HG03521 (cell line): ENCODE data around the gene AACS.
"Not testable (repeated sequence)": the region's sequence is repeated elsewhere in the genome, so short reads cannot be mapped to it uniquely, and the experiment has no call there.

ENCODE experiments used
- ATAC-seq: cut with Tn5 transposase; IDR thresholded peaks from one replicate; pipeline ENCODE4 v1.9.1; 2021; ENCODE audit warnings: mild to moderate bottlenecking, moderate library complexity; ENCODE audit not compliant: unreplicated experiment

AACS gene, protein sequence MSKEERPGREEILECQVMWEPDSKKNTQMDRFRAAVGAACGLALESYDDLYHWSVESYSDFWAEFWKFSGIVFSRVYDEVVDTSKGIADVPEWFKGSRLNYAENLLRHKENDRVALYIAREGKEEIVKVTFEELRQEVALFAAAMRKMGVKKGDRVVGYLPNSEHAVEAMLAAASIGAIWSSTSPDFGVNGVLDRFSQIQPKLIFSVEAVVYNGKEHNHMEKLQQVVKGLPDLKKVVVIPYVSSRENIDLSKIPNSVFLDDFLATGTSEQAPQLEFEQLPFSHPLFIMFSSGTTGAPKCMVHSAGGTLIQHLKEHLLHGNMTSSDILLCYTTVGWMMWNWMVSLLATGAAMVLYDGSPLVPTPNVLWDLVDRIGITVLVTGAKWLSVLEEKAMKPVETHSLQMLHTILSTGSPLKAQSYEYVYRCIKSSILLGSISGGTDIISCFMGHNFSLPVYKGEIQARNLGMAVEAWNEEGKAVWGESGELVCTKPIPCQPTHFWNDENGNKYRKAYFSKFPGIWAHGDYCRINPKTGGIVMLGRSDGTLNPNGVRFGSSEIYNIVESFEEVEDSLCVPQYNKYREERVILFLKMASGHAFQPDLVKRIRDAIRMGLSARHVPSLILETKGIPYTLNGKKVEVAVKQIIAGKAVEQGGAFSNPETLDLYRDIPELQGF

DNA sequence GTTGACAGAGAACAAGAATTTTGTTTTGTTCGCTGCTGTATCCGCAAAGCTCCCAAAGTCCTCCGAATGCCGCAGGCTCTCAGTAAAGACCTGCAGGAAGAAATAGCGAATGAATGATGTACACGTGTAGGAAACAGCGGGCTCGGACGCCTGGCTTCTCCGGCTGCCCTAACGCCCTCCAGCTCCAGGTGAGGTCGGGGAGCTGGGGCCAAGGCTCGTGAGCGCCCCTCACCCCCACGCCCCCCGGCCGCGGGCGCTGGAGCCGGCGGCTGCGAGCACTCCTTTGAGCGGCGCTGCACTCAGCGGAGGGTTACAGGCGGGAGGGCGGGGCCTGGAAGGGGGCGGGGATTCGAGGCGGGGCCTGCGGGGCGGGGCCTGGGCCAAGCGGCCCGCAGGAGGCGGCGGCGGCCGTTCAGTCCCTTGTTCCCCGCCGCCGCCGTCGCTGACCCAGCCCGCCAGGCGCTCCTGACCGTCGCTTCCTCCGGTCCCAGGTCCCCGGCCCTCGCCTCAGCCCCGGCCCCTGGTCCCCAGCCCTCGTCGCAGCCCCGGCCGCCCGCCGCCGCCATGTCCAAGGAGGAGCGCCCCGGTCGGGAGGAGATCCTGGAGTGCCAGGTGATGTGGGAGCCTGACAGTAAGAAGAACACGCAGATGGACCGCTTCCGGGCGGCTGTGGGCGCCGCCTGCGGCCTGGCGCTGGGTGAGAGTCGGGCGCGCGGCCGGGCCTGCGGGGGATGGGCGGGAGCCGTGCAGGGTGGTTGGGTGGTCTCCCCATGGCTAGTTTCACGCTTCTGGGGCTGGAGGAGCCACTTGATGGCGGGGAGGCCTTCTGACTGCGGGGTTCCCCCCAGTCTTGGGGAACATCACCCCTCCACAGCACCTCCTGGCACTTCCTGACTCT lies at the start of gene AACS:
TSS of gene AACS (plus strand) at position 415 of the 898 bp plus-strand sequence. CDS start at position 565, 150 bp downstream.
- peak; percentile 93 for ATAC-seq

DNA sequence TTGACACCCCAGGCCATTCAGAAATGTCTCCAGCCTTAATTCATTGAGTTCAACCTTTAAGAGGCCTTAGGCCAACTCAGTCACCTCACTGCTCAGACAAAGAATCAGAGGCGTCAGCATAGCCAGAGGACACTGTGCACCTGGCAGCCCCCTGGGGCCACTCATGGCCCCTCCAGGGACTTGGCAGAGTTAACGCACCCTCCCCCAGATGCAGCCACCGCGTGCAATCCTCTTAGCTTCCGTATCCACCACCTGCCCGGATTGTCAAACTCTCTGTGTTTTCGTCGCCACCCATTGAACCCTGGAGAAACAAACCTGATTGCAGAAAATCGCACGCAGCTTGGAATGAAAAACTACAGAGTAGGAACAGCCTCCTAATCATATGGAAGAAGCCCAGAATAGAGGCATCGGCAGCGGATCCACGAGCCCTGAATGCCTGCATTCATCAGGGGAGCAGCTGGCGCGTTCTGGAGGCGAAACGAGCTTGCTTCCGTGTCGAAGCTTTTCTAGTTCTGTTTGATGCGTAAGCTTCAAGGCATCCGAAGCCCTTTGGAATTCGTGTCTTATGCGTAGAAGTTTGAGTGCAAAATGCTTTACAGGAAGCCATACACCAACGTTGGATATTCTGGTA lies 49.4 kb upstream of the AACS start:
- ATAC-seq: no peak

DNA sequence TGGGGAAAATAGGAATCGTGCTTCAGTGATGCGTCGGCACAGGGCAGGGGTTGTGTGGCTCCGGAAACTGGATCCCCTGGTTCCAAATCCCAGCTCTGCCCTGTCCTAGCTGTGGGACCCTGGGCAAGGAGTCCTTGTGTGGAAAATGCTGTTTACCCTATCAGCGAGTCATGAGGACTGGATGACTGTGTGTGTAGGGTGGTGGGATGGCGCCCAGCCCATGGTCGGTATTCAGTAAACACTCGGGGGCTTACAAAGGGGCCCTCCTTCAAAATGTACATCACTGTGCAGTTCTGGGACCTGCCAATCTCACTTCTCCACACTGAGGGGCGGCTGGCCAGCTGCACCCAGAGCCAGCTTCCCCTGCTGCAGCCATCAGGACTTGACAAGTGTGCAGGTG lies 47.4 kb upstream of the AACS start:
- no peak for ATAC-seq

DNA sequence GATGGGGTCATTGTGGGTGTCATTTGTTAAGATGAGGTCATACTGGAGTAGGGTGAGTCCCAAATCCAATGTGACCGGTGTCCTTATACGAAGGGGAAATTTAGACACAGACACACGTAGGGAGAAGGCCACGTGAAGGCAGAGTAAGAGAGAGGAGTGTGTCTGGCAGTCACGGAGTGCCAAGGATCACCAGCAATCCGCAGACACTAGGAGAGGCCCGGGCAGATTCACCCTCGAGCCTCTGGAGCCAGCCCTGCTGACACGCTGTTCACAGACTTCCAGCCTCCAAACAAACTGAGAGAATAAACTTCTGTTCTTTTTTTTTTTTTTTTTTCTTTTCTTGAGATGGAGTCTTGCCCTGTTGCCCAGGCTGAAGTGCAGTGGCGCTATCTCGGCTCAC lies 46.9 kb upstream of the AACS start:
- ATAC-seq: no peak

DNA sequence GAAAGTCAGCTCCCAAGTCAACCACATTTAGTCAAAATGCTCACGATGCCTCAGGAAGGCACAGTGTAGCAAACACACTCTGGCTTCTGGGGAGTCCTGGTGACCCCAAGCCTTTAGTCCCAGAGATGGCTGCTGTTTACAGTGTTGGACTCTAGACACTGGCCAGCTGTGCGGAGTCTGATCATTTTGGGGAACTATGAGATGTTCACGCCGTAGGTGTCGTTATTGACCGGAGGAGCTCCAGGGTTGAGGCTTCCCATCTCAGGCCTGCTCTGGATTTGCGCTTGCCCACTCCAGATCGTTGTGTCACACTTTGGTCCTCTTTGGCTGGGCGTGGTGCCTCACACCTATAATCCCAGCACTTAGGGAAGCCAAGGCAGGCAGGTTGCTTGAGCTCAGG lies 44.1 kb upstream of the AACS start:
- no peak for ATAC-seq

DNA sequence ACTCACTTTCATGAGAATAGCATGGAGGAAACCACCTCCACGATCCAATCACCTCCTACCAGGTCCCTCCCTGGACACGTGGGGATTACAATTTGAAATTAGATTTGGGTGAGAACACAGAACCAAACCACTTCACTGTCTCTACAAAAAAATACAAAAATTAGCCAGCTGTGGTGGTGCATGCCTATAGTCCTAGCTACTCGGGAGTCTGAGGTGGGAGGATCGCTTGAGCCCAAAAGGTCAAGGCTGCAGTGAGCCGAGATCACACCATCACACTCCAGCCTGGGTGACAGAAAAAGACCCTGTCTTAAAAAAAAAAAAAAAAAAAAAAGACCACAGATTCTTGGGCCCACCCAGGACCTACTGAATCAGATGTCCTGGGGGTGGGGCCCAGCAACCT lies 43.5 kb upstream of the AACS start:
- ATAC-seq: no peak

DNA sequence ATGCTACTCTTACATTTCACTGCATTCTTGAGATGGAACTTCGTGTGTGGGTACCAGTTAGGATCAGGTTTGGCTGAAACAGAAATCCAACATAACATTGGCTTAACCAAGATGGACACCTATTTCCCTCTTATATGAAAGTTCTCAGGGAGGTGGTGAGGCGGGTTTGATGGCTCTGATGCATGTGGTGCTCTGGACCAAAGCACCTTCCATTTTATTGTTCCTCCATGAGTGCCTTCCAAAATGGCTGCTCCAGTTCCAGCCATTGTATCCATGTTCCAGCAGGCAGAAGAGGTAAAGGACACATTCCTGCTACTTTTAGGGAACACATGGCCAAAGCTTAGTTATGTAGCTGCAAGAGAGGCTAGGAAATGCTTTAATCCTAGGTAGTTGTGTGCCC lies 42.2 kb upstream of the AACS start:
- ATAC-seq: no peak

DNA sequence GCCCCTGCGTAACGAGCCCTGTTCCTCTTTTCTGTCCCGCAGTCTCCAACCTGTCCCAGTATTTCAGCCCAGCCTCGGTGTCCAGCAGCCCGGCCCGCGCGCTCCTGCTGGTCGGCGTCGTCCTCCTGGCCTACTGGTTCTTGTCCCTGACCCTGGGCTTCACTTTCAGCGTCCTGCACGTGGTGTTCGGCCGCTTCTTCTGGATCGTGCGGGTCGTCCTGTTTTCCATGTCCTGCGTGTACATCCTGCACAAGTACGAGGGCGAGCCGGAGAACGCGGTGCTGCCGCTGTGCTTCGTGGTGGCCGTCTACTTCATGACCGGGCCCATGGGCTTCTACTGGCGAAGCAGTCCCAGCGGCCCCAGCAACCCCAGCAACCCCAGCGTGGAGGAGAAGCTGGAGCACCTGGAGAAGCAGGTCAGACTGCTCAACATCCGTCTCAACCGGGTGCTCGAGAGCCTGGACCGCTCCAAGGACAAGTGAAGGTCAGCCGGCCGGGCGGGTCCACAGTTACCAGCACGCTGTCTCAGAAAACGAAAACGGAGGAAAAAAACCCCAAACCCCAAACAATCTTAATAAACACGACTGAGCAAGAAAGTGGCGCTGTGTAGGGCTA lies 40.2 kb upstream of the AACS start:
- ATAC-seq: no peak

DNA sequence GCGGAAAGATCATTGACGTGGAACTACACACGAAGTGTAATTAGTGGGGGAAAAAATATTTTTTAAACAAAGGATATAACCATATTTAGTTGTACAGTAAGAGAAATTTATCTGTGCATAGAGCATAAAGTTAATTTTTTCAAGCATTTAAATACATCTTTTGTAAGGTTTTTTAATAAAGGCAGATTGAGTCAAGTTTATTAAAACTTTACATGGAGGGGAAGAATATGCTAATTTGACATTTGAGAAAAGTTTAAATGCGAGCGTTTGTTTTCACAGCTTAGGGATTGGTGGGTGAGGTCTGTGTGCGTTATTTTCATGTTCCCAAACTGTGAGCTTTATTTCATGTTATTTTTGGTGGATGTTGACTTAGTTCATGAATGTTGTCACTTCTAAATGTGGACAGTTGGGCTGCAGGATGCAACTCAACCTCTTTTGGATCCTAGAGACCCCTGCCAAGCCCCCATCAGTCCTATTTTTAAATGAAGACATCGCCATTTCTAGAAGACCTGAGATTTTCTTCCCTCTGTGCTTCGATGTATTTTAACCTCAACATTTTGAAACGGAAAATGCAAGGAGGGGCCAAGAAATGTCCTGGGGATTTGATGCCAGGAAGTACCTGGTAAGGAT lies 39.5 kb upstream of the AACS start:
- ATAC-seq: no peak

DNA sequence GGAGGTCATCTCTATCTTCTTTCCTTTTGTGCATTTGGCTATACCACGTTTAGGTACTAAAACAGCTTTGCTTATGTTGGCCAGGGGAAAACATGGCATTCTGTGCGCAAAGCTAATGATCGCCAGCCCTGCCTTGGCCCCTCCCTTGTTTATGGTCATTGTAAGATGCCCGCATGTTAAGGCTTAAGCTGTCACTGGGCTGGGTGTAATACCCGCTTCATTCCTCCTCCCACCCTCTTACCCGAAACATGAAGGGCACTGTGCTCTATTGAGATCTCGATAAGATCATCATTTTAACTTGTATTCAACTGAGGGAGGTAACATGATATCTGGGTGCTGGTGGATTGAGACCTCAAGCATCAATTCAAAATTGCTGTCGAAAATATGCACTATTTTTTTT lies 37.1 kb upstream of the AACS start:
- no peak for ATAC-seq

DNA sequence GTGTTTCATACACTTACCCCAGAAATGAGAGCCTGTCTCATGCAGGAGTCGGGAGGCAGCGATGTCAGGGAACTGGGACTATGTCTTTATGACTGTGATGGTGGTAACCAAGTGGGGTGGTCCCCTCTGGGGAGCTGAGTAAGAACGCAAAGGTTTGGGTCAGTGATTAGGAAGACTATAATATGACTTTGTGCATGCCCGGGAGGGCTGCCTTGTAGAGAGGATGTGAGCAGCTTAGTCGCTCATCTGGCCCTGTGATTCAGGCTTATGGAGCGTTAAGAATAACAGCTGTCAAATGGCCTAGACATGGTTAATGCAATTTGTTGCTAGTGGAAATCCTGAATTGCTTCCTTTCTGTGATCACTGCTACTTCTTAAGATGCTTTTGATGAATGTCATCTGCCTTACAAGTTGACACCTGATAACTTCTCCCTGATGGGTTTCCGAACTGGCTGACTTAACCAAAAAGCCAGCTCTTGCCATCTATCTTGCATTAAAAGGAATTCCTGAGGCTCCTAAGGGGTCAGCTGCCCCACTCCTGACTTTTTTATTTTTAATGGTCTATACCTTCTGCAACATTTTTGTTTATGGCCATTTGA lies 35.4 kb upstream of the AACS start:
- no peak for ATAC-seq

DNA sequence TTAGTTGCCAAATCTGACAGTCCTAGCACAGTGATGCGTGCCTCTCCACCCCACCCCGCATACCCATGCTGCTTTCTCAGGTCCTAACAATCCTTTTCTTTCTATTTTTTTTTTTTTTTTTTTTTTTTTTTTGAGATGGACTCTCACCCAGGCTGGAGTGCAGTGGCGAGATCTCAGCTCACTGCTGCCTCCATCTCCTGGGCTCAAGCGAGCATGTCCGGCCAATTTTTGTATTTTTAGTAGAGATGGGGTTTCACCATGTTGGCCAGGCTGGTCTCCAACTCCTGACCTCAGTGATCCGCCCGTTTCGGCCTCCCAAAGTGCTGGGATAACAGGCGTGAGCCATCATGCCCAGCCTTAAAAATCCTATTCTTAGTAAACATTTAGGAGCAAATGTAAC lies 33.8 kb upstream of the AACS start:
- not testable (repeated sequence) for ATAC-seq

DNA sequence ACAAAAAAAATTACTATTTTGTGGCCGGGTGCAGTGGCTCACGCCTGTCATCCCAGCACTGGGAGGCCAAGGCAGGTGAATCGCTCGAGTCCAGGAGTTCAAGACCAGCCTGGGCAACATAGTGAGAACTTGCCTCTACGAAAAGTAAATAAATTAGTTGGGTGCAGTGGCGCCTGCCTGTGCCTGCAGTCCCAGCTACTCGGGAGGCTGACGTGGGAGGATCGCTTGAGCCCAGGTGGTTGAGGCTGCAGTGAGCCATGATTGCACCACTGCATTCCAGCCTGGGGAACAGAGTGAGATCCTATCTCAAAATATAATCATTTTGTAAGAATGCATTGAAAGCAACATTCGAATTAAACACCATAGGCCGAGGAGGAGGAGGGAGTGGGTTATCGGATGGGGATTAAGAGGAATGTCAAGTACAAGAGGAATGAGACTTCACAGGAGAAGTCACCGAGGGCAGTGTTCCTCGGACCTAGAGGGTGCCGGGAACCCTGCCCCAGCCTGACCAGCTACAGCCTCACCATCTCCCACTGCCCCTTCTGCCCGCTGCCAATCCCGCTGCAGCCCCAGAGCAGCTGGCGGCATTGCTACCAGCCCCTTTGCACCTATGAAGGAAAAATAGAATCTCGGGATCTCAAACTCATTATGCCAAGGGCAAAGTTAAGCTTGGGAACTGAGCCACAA lies 32.6 kb upstream of the AACS start:
- ATAC-seq: no peak

DNA sequence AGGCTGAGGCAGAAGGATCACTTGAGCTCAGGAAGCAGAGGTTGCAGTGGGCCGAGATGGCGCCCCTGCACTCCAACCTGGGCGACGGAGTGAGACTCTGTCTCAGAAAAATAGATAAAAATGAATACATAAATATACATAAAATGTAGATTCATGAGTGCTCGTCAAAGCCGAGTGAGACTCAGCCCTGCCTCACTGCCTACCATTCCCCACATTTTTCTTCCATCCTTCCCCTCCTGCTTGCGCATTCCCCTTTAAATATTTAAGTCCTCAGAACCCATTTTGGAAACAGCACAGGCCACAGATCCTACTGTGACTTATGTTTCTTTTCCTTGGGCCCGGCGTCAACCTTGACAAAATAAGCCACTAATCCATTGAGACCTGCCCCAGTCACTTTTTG lies 31.9 kb upstream of the AACS start:
- ATAC-seq: no peak

DNA sequence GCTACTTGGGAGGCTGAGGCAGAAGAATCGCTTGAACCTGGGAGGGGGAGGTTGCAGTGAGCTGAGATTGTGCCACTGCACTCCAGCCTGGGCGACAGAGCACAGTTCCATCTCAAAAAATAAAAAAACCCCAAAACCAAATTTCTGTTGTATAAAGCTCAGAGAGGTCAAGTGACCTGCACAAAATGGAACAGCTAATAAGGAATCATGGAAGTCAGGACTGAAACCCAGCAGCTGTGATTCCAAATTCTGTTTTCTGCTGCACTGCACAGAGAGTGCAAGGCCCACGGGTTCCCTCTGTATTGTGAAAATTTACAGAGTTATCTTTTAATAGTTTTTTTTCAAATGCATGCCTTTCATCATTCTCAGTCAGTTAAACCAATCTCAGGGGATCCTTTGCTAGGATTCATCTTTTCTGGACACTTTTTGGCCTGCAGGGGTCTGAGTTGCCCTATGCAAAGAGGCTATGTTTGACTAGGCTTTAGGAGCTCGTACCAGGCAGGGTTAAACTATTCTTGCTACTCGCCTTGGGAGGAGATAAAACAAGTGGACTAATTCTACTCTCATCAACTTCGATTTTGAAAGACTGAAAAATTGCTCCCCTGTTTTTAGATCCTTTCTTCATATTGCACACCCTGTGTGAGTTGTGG lies 26.1 kb upstream of the AACS start:
- no peak for ATAC-seq

DNA sequence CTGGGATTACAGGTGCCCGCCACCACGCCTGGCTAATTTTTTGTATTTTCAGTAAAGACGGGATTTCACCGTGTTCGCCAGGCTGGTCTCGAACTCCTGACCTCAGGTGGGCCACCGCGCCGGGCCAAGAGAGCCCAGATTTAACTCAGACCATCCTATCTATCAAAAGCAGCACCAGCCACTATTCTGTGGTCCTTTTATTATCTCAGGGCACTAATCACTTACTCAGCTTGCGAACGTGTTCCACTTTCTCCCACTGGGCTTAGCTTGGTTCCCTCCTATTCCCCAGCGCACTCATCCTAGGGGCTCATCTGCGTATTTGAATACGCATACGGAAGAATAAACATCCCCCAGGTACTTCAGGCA lies 16.2 kb upstream of the AACS start:
- ATAC-seq: no peak

DNA sequence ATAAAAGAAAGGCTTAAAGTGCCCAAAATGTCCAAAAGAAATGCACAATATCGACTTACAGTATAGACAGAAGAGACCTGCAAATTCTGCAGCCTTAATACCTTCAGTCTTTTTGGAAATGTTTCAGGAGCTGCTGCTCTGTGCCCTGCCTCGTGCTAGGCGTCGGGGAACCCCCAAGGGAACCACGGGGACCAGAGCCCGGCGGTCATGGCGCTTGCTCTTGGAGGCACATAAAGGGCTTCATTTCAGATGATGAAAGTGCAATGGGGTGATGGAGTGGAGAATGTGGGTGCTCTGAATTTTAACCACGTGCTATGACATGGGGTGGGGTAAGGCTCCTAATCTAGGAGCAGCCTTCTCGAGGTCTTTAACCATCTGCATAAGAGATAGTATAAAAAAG lies 14.8 kb upstream of the AACS start:
- no peak for ATAC-seq

DNA sequence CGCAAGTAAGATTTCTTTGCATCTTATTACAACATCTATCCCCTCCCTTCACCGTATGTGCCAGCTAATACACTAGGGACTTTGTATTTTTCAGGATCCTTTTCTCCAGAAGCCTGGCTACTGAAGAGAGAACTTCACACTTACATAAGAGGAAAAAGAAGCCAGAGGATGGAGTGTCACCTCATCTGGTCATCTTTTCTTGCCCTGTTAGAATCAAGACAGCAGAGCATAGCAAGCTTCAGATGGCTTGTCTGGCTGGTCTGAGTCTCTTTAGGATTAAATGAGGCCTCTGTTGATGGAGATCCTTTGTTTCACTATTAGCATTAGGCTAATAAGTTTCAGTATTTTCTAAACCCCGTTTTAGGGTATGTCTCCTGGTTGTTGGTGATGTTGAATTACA lies 14.4 kb upstream of the AACS start:
- ATAC-seq: no peak

DNA sequence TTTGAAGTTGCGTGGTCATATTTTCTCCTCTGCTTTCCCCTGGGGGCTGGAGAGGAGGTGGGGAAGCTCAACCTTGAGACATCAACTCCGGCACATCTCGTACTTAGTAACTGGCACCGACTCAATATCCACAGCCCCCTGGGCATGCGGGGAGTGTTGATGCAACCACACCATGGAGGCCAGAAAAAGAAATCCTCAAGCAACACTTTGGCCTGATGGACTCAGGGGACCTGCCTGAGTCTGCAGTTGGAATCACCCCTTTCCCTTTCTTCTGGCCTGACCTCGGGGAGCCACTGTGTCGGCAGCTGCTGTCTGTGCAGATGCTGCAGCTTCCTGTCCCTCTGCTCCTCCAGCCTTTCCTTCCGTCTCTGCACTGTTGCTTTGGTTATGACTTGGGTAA lies 11.4 kb upstream of the AACS start:
- no peak for ATAC-seq
